GM12878 (cell line): ENCODE measurements around the gene RETN. TPM values are rescaled to one million over a fixed set of nuclear protein-coding genes. Genes with fewer than 3 reads are reported as not detected.
A peak's percentile ranks its signal among the peaks of the same experiment; 100 is the strongest.

Experiments used
- EGR1 ChIP-seq, 2 experiments: IDR thresholded peaks; 1 replicate in 1 of 2; 2 replicates in 1 of 2; pipeline ENCODE4 v1.6.1; 2011 to 2012; ENCODE audit warnings: low read depth in 2 of 2, low read length in 2 of 2, borderline replicate concordance in 1 of 2, mild to moderate bottlenecking in 1 of 2, moderate library complexity in 1 of 2
- GATAD2B ChIP-seq: fragments of 450-650 bp; conservative IDR thresholded peaks from 2 replicates; pipeline ENCODE4 v1.6.1; 2017; ENCODE audit warnings: low read depth, mild to moderate bottlenecking, moderate library complexity
- KLF5 ChIP-seq: fragments of 450-650 bp; IDR thresholded peaks from 2 replicates; pipeline ENCODE4 v1.6.1; 2014; ENCODE audit warnings: mild to moderate bottlenecking; ENCODE audit not compliant: partially characterized antibody
- MTA3 ChIP-seq: IDR thresholded peaks from 2 replicates; pipeline ENCODE4 v1.6.1; 2012; ENCODE audit warnings: low read length, inconsistent platforms, borderline replicate concordance
- MYB ChIP-seq: fragments of 150-350 bp; IDR thresholded peaks from 2 replicates; pipeline ENCODE4 v1.6.1; 2014; ENCODE audit warnings: mild to moderate bottlenecking, low read depth, low read length, borderline replicate concordance
- MYC ChIP-seq: IDR thresholded peaks from 2 replicates; pipeline ENCODE4 v1.6.1; 2011; ENCODE audit warnings: mild to moderate bottlenecking, low read length, moderate library complexity, inconsistent platforms; ENCODE audit not compliant: insufficient read depth, insufficient replicate concordance, insufficient read length, severe bottlenecking
- NFXL1 ChIP-seq: fragments of 450-650 bp; IDR thresholded peaks from 2 replicates; pipeline ENCODE4 v1.6.1; 2017; ENCODE audit warnings: antibody characterized with exemption, mild to moderate bottlenecking, borderline replicate concordance
- RAD21 ChIP-seq: IDR thresholded peaks from 2 replicates; pipeline ENCODE4 v1.6.1; 2011; ENCODE audit warnings: mild to moderate bottlenecking, low read depth, low read length, moderate library complexity; ENCODE audit not compliant: insufficient read depth
- RB1 ChIP-seq: fragments of 450-650 bp; formaldehyde crosslinking; IDR thresholded peaks from 2 replicates; pipeline ENCODE4 v1.6.1; 2017; ENCODE audit warnings: mild to moderate bottlenecking, borderline replicate concordance
- SMC3 ChIP-seq: IDR thresholded peaks from 2 replicates; pipeline ENCODE4 v1.6.1; 2011; ENCODE audit warnings: low read length, improper control_type of control experiment, borderline replicate concordance
- TAF1 ChIP-seq: IDR thresholded peaks from 2 replicates; pipeline ENCODE4 v1.6.1; 2011; ENCODE audit warnings: mild to moderate bottlenecking, low read depth, low read length, borderline replicate concordance
- ZNF217 ChIP-seq: fragments of 450-650 bp; IDR thresholded peaks from 2 replicates; pipeline ENCODE4 v1.6.1; 2017; ENCODE audit warnings: antibody characterized with exemption, mild to moderate bottlenecking
- polyA plus RNA-seq, 11 experiments: library from polyadenylated mRNA; depleted of rRNA in 4 of 11; unstranded in 6 of 11; stranded (reverse) in 5 of 11; fragments of >200 nt; fragmentation: Nextera tagmentation in 4 of 11; fragmentation: Illumina TruSeq in 1 of 11; extraction: Ambion mirVana in 4 of 11; extraction: Trizol in 1 of 11; gene quantifications; 1 replicate in 1 of 11; 2 replicates in 10 of 11; pipeline versions ENCODE4 v1.2.1 to v1.2.3, GENCODE V29; 2011 to 2016; ENCODE audit warnings: inconsistent platforms in 2 of 11, missing spikeins in 2 of 11, low read depth in 1 of 11
- total RNA-seq, 4 experiments: library from RNA; depleted of rRNA in 3 of 4; stranded (reverse); fragments of >200 nt in 3 of 4; fragmentation: Illumina TruSeq in 1 of 4; extraction: Trizol in 1 of 4; gene quantifications; 2 replicates each; pipeline versions ENCODE4 v1.2.1 to v1.2.3, GENCODE V29; 2013 to 2021
- TF ChIP-seq, protein P1 (sequence below): fragments of 450-650 bp; IDR thresholded peaks from 2 replicates; pipeline ENCODE4 v1.6.1; 2018; ENCODE audit warnings: mild to moderate bottlenecking, low read depth, moderate library complexity; ENCODE audit not compliant: partially characterized antibody
- TF ChIP-seq, protein P2 (sequence below): IDR thresholded peaks from 2 replicates; pipeline ENCODE4 v1.6.1; 2011; ENCODE audit warnings: borderline replicate concordance, low read depth, mild to moderate bottlenecking, moderate library complexity, mixed read lengths, low read length; ENCODE audit not compliant: insufficient read depth; ENCODE audit errors: extremely low read length

Gene RETN
- total and polyA plus RNA-seq, 10 of the 15 experiments (the other 5 are each of a cell fraction or from before 2014, with no cell fraction given): 0.26 TPM; not detected in 9

DNA sequence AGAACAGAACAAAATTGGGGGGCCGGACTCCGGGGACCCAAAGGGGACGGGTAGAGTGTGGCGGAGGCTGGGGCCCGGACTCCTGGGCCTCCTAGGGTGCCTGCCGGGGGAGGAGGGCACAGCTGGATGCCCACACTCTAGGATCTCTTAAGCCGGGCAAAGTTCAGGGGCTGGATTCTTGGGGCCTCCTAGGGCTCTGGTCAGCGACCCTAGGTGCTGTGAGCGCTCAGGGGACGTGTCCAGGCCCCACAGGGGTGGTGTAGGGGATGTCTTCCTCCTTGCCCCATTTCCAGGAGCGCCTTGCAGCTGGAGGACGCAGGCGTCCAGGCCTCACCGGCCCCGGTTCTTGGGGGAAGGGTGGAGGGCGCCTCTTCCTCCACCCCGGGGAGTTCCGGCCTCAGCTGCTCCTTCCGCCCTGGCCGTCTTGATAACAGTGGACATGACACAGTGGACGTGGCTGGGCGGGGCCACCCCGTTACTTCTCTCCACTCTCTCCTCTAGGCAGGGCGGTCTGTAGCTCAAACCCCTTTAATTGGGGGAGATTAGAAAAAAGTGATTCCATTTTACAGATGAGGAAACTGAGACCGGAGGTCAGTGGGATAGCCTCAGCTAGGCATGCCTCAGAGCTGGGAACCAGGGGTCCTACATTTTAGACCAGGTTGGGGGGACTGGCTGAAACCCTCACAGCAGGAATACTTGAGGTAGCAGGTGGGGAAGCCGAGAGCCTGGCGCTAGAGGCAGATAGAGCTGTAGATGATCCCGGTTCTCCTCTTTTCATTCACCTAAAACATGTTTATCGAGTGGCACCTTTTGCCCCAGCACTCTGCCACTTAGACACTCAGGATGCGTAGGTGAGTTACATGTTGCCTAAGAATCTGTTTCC is 31.2 kb upstream of the RETN start (continued):
- TF ChIP-seq RAD21: no peak
- no peak for TF ChIP-seq RB1
- no peak for TF ChIP-seq MYB
- no peak for TF ChIP-seq TAF1
- TF ChIP-seq, protein P1, sequence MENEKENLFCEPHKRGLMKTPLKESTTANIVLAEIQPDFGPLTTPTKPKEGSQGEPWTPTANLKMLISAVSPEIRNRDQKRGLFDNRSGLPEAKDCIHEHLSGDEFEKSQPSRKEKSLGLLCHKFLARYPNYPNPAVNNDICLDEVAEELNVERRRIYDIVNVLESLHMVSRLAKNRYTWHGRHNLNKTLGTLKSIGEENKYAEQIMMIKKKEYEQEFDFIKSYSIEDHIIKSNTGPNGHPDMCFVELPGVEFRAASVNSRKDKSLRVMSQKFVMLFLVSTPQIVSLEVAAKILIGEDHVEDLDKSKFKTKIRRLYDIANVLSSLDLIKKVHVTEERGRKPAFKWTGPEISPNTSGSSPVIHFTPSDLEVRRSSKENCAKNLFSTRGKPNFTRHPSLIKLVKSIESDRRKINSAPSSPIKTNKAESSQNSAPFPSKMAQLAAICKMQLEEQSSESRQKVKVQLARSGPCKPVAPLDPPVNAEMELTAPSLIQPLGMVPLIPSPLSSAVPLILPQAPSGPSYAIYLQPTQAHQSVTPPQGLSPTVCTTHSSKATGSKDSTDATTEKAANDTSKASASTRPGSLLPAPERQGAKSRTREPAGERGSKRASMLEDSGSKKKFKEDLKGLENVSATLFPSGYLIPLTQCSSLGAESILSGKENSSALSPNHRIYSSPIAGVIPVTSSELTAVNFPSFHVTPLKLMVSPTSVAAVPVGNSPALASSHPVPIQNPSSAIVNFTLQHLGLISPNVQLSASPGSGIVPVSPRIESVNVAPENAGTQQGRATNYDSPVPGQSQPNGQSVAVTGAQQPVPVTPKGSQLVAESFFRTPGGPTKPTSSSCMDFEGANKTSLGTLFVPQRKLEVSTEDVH: no peak
- no peak for TF ChIP-seq MTA3
- no peak for TF ChIP-seq ZNF217
- peak in 1 of 2 experiments; percentile 8; a peak in 1 of 3 replicates for TF ChIP-seq EGR1 (IDR thresholded peaks at IDR 0.05; ENCODE audit: borderline replicate concordance in 1 of 2, low read depth in 2 of 2, low read length in 2 of 2)
- no peak for TF ChIP-seq MYC
- TF ChIP-seq GATAD2B: 0 out of 2 replicates have a peak, but pooled peaks have one; percentile 14
- TF ChIP-seq, protein P2, sequence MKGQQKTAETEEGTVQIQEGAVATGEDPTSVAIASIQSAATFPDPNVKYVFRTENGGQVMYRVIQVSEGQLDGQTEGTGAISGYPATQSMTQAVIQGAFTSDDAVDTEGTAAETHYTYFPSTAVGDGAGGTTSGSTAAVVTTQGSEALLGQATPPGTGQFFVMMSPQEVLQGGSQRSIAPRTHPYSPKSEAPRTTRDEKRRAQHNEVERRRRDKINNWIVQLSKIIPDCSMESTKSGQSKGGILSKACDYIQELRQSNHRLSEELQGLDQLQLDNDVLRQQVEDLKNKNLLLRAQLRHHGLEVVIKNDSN: no peak
- TF ChIP-seq SMC3: no peak
- no peak for TF ChIP-seq NFXL1
- TF ChIP-seq KLF5: no peak
